ENCODE data around the gene EMSY. TPM values are rescaled to one million over a fixed set of nuclear protein-coding genes. Genes with fewer than 3 reads are reported as not detected.

EMSY gene
- total and polyA plus RNA-seq, 8 donors = 3.7 to 185 (median 17.3) TPM

DNA sequence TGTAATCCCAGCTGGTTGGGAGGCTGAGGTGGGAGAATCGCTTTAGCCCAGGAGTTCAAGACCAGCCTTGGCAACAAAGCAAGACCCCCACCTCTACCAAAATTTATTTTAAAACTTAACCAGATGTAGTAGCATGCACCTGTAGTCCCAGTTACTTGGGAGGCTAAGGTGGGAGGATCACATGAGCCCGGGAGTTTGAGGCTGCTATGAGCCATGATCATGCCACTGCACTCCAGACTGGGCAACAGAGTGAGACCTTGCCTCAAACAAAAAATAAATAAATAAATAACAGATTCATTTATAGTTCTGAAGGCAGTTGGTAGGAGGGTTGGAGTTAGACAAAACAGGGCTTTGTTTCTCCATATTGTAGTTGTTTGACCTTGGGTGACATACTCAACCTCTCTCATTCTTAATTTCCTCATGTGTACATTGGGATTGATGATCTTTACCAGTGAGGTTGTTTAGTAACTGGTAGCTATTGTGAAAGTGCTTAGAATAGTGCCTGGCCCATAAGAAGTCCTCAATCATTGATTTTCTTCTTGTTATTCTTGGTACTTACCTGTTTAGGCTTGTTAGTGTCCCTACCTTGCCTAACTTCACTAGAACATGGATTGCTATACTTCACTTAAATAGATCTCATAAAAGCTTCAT is 79.1 kb downstream of the EMSY start:
- Histone ChIP-seq H3K36me3 (peaks cover 1 to 53% (median 43%) of the 10 kb centered on the region in 4 donors), H3K27me3 (no peaks in the 10 kb centered on the region), H3K9me3 (no peaks in the 10 kb centered on the region), H3K4me1 (peaks cover 0 to 40% (median 12%) of the 10 kb centered on the region in 4 donors), H3K4me3 (no peak overlapping the region), H3K27ac (no peak overlapping the region)
- 90 to 99% (median 98%) methylated on average over 2 of the region's 2 CpGs for WGBS, 5 donors
- intact Hi-C loops (cut with DNase I; ENCODE audit: low total_unique reads) = no loop called here
- no peak for TF ChIP-seq POLR2A (IDR thresholded peaks at IDR 0.05)
- no peak for TF ChIP-seq POLR2AphosphoS5 (IDR thresholded peaks at IDR 0.05)
- TF ChIP-seq, protein P1, sequence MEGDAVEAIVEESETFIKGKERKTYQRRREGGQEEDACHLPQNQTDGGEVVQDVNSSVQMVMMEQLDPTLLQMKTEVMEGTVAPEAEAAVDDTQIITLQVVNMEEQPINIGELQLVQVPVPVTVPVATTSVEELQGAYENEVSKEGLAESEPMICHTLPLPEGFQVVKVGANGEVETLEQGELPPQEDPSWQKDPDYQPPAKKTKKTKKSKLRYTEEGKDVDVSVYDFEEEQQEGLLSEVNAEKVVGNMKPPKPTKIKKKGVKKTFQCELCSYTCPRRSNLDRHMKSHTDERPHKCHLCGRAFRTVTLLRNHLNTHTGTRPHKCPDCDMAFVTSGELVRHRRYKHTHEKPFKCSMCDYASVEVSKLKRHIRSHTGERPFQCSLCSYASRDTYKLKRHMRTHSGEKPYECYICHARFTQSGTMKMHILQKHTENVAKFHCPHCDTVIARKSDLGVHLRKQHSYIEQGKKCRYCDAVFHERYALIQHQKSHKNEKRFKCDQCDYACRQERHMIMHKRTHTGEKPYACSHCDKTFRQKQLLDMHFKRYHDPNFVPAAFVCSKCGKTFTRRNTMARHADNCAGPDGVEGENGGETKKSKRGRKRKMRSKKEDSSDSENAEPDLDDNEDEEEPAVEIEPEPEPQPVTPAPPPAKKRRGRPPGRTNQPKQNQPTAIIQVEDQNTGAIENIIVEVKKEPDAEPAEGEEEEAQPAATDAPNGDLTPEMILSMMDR (IDR thresholded peaks at IDR 0.05) = no peak
- no peak for TF ChIP-seq EP300 (IDR thresholded peaks at IDR 0.05)
- DNase-seq = no peak

DNA sequence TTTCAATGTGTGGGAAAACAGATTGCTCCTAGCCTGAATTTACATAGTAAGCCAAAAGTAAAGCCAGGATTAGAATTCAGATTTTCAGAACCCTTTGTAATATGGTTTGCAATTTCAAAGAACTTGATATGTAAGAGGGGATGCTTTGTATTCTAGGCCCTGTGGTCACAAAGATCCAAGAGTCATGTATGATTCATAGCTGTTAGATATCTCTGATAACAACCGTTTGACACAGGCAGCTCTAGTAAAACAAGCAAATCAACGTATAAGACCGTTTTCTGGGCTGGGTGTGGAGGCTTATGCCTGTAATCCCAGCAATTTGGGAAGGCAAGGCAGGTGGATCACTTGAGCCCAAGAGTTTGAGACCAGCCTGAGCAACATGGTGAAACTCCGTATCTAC is 79.6 kb downstream of the EMSY start:
- Histone ChIP-seq H3K36me3 (peaks cover 4 to 53% (median 43%) of the 10 kb centered on the region in 4 donors), H3K9me3 (no peaks in the 10 kb centered on the region), H3K4me1 (peaks cover 0 to 40% (median 12%) of the 10 kb centered on the region in 4 donors), H3K4me3 (no peak overlapping the region), H3K27me3 (no peaks in the 10 kb centered on the region), H3K27ac (peak overlapping the region in 1 of 5 donors; percentile 59)
- intact Hi-C loops (cut with DNase I; ENCODE audit: low total_unique reads) = no loop called here
- TF ChIP-seq, protein P1 (IDR thresholded peaks at IDR 0.05) = no peak
- TF ChIP-seq POLR2A (IDR thresholded peaks at IDR 0.05) (no peak), POLR2AphosphoS5 (IDR thresholded peaks at IDR 0.05) (no peak), EP300 (IDR thresholded peaks at IDR 0.05) (no peak)
- WGBS, 5 donors = 36 to 59% (median 40%) methylated on average over 4 of the region's 4 CpGs
- DNase-seq = no peak

DNA sequence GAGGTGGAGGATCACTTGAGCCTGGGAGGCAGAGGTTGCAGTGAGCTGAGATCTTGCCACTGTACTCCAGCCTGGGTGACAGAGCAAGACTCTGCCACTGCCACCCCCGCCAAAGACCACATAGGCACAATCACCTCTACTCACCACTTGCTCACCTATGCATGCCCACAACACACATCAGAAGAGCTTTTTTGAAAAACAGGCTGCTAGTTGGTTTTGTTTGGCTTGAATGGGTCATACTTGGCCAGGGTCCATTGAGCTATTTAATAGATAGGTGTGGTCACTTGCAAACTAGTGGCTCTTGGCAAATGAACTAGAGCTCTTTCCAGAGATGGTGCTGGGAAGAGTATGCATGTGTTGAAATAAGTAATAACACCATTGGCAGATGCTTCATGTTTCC is 80.1 kb downstream of the EMSY start:
- 29 to 76% (median 55%) methylated on average over 1 of the region's 1 CpG for WGBS, 5 donors
- Histone ChIP-seq H3K4me1 (peaks cover 0 to 40% (median 12%) of the 10 kb centered on the region in 4 donors), H3K27me3 (no peaks in the 10 kb centered on the region), H3K9me3 (no peaks in the 10 kb centered on the region), H3K36me3 (peaks cover 4 to 53% (median 46%) of the 10 kb centered on the region in 4 donors), H3K4me3 (no peak overlapping the region), H3K27ac (peak overlapping the region in 1 of 5 donors; percentile 59)
- peak; percentile 64 to 68 for DNase-seq
- intact Hi-C loops (cut with DNase I; ENCODE audit: low total_unique reads) = no loop called here
- peak in 1 of 3 donors; percentile 40 for TF ChIP-seq POLR2AphosphoS5 (IDR thresholded peaks at IDR 0.05)
- no peak for TF ChIP-seq POLR2A (IDR thresholded peaks at IDR 0.05)

DNA sequence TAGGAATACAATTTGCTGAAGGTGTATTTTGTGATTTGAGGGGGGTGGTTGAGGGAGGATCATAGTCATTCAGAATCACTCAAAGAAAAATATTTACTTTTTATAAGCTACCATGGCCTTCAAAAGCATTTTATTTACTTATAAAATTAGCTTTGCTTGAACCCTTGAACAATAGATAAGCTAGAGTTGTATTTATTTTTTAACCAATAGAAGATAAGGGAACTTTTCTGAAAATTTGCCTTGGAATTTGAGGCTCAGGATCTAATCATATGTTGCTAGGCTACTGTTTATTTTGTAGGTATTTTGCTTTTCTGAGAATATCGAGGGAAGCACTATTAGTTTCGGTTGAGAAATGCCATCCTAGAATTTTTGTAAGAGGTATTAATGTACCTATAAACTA is 82.1 kb downstream of the EMSY start:
- 15 to 52% (median 43%) methylated on average over 2 of the region's 2 CpGs for WGBS, 5 donors
- Histone ChIP-seq H3K9me3 (no peaks in the 10 kb centered on the region), H3K36me3 (peaks cover 4 to 71% (median 62%) of the 10 kb centered on the region in 4 donors), H3K4me3 (no peak overlapping the region), H3K27me3 (no peaks in the 10 kb centered on the region), H3K4me1 (peaks cover 0 to 40% (median 12%) of the 10 kb centered on the region in 4 donors), H3K27ac (no peak overlapping the region)
- DNase-seq = peak in 1 of 2 donors; percentile 7
- no peak for TF ChIP-seq POLR2AphosphoS5 (IDR thresholded peaks at IDR 0.05)
- TF ChIP-seq, protein P1 (IDR thresholded peaks at IDR 0.05) = no peak
- TF ChIP-seq EP300 (IDR thresholded peaks at IDR 0.05) = no peak
- TF ChIP-seq POLR2A (IDR thresholded peaks at IDR 0.05) = no peak
- intact Hi-C loops (cut with DNase I; ENCODE audit: low total_unique reads) = no loop called here

DNA sequence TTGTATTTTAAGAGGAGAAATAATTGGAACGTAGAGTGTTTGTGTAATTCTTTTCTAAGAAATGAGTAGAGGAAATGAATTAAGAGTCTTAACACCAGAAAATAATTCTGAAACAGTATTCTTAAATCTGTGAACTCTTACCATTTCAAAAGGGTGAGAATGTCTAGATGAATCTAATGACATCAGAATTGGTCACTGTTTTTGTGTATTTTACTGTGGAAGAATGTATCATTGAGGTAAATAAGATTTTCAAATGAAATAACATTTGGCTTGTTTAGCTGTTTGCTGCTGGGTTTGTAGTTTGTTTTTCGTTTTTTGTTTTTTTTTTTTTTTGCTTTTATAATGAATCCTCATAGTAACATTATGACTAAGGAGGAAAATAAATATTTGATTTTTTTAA is 97.6 kb downstream of the EMSY start:
- Histone ChIP-seq H3K27me3 (no peaks in the 10 kb centered on the region), H3K27ac (no peak overlapping the region), H3K9me3 (no peaks in the 10 kb centered on the region), H3K4me1 (no peaks in the 10 kb centered on the region), H3K4me3 (no peak overlapping the region), H3K36me3 (peaks cover 35 to 98% (median 91%) of the 10 kb centered on the region in 4 donors)
- no peak for TF ChIP-seq EP300 (IDR thresholded peaks at IDR 0.05)
- TF ChIP-seq, protein P1 (IDR thresholded peaks at IDR 0.05) = no peak
- no peak for TF ChIP-seq POLR2A (IDR thresholded peaks at IDR 0.05)
- TF ChIP-seq POLR2AphosphoS5 (IDR thresholded peaks at IDR 0.05) = no peak
- intact Hi-C loops (cut with DNase I; ENCODE audit: low total_unique reads) = no loop called here
- DNase-seq = no peak
- 68 to 84% (median 76%) methylated on average over 2 of the region's 2 CpGs for WGBS, 5 donors
